HepG2 (cell line): ENCODE measurements around the gene ACADSB. TPM values are rescaled to one million over a fixed set of nuclear protein-coding genes. Genes with fewer than 3 reads are reported as not detected.

Experiments
- ATAC-seq: fragments of 200-7000 bp; cut with Tn5 transposase; 3 replicates; pipeline ENCODE4 v1.9.1; 2020; ENCODE audit warnings: mild to moderate bottlenecking, moderate library complexity
- BruUV-seq: library from RNA; stranded (reverse); fragments of 400-500 nt; replicated peaks from 2 replicates; lab custom pipeline; 2021; lab: Mats Ljungman, UMichigan
- CTCF ChIA-PET: fragments of 300-600 bp; formaldehyde crosslinking; extraction: SDS; loops from one replicate; lab custom pipeline; 2021; ENCODE audit warnings: low total read pairs, inconsistent platforms, low intra/inter-chr PET ratio; lab: Yijun Ruan, JAX
- POLR2A ChIA-PET: fragments of 350-600 bp; sonication (Branson Sonifier 250); formaldehyde crosslinking; loops from one replicate; lab custom pipeline; 2020; ENCODE audit warnings: antibody characterized with exemption, inconsistent platforms; lab: Yijun Ruan, JAX
- DNase-seq: peaks from one replicate; pipeline ENCODE4 v3.0.0-alpha.2; 2015; ENCODE audit warnings: low spot score
- FAIRE-seq: peaks from 3 replicates; lab custom pipeline; 2011; peaks lifted over from hg19 to GRCh38; lab: Jason Lieb, UNC
- H2AFZ ChIP-seq: one replicate; pipeline ENCODE4 v1.6.1; 2011; ENCODE audit warnings: low read length, inconsistent platforms
- H3K27ac ChIP-seq: fragments of 300-600 bp; 3 replicates; pipeline ENCODE4 v1.8.0; 2011; ENCODE audit warnings: mixed run types, mild to moderate bottlenecking, mixed read lengths, low read length, inconsistent platforms; ENCODE audit not compliant: insufficient read depth; ENCODE audit errors: extremely low read length
- H3K27me3 ChIP-seq, 2 experiments: fragments of 200-600 bp in 1 of 2; 2 replicates in 1 of 2; 3 replicates in 1 of 2; pipeline versions ENCODE4 v1.6.0 to v1.8.0; 2011; ENCODE audit warnings: low read length in 2 of 2, mild to moderate bottlenecking in 2 of 2, moderate library complexity in 2 of 2, inconsistent platforms in 1 of 2; ENCODE audit not compliant: insufficient read depth in 2 of 2, control insufficient read depth in 1 of 2
- H3K36me3 ChIP-seq, 2 experiments: fragments of 200-600 bp in 1 of 2; replicated peaks in 1 of 2; 2 replicates in 1 of 2; 3 replicates in 1 of 2; pipeline versions ENCODE4 v1.5.1 to v1.8.0; 2011; ENCODE audit warnings: low read length in 2 of 2, inconsistent platforms in 1 of 2; ENCODE audit not compliant: insufficient read depth in 2 of 2, control insufficient read depth in 1 of 2
- H3K4me1 ChIP-seq: 2 replicates; pipeline ENCODE4 v1.5.1; 2012; ENCODE audit warnings: low read length, inconsistent platforms; ENCODE audit not compliant: insufficient read depth
- H3K4me2 ChIP-seq: 2 replicates; pipeline ENCODE4 v1.6.0; 2011; ENCODE audit warnings: low read depth, low read length, inconsistent platforms
- H3K4me3 ChIP-seq, 3 experiments: fragments of 200-600 bp in 1 of 3; sonication (generic), shearing (Covaris generic) in 1 of 3; replicated peaks in 1 of 3; 2 replicates each; pipeline ENCODE4 v1.5.1; 2011 to 2016; ENCODE audit warnings: low read length in 3 of 3, inconsistent platforms in 2 of 3, low read depth in 2 of 3, mild to moderate bottlenecking in 2 of 3, control low read depth in 1 of 3, mixed read lengths in 1 of 3; ENCODE audit not compliant: insufficient read depth in 1 of 3
- H3K79me2 ChIP-seq: one replicate; pipeline ENCODE4 v1.6.1; 2011; ENCODE audit warnings: low read length, inconsistent platforms; ENCODE audit not compliant: insufficient read depth
- H3K9ac ChIP-seq: 2 replicates; pipeline ENCODE4 v1.6.0; 2011; ENCODE audit warnings: mild to moderate bottlenecking, low read depth, low read length, inconsistent platforms; ENCODE audit not compliant: insufficient read depth
- H3K9me3 ChIP-seq: 2 replicates; pipeline ENCODE4 v1.5.1; 2012; ENCODE audit warnings: mild to moderate bottlenecking, low read length
- H4K20me1 ChIP-seq: 2 replicates; pipeline ENCODE4 v1.6.0; 2011; ENCODE audit warnings: inconsistent platforms, mild to moderate bottlenecking, low read length, moderate library complexity; ENCODE audit not compliant: insufficient read depth
- ETV6 ChIP-seq: sonication (generic); formaldehyde crosslinking; conservative IDR thresholded peaks from 2 replicates; pipeline ENCODE4 v1.4.0; 2020; ENCODE audit warnings: missing genetic modification reagents
- ZMAT3 ChIP-seq: sonication (generic); formaldehyde crosslinking; conservative IDR thresholded peaks from 2 replicates; pipeline ENCODE4 v1.7.0; 2021; ENCODE audit warnings: missing genetic modification reagents
- ZNF607 ChIP-seq: sonication (generic); formaldehyde crosslinking; IDR thresholded peaks from 2 replicates; pipeline ENCODE4 v1.5.1; 2020; ENCODE audit warnings: missing genetic modification reagents, mild to moderate bottlenecking, borderline replicate concordance
- ZNF614 ChIP-seq: IDR thresholded peaks from 2 replicates; pipeline ENCODE4 v1.6.1; 2018; ENCODE audit warnings: missing biosample characterization, missing genetic modification reagents, inconsistent platforms, borderline replicate concordance
- WGBS: methylation state at CpG from one replicate; pipeline ENCODE4 v1.1.6; 2017; ENCODE audit warnings: low lambda C conversion rate; 5-methylcytosine and 5-hydroxymethylcytosine counted together
- in situ Hi-C: cut with HindIII; loops from 2 replicates; pipeline ENCODE4 v1.10.0; 2017; ENCODE audit warnings: low pct_unique_long_range_greater_than_20kb; ENCODE audit not compliant: extremely low pct_ligation_motif_present
- intact Hi-C: fragments of 100-400 bp; cut with micrococcal nuclease; formaldehyde crosslinking; loops from one replicate; pipeline ENCODE4 v1.10.0; 2022; ENCODE audit not compliant: unreplicated experiment
- polyA plus RNA-seq, 8 experiments: library from polyadenylated mRNA; depleted of rRNA in 3 of 8; stranded (reverse) in 7 of 8; unstranded in 1 of 8; fragments of >200 nt; fragmentation: Illumina TruSeq in 4 of 8; extraction: Trizol in 4 of 8; gene quantifications; 2 replicates each; pipeline versions ENCODE4 v1.2.1 to v1.2.3, GENCODE V29; 2011 to 2016; ENCODE audit warnings: low read depth in 4 of 8, missing spikeins in 1 of 8, mixed read lengths in 1 of 8; ENCODE audit not compliant: insufficient read depth in 1 of 8
- total RNA-seq, 5 experiments: library from RNA; depleted of rRNA; stranded (reverse); fragments of >200 nt; fragmentation: Illumina TruSeq; extraction: Trizol; gene quantifications; 2 replicates each; pipeline ENCODE4 v1.2.3, GENCODE V29; 2016; ENCODE audit warnings: low read depth in 1 of 5
- TF ChIP-seq, protein P1 (sequence below): sonication (generic); formaldehyde crosslinking; IDR thresholded peaks from 2 replicates; pipeline ENCODE4 v1.4.0; 2020; ENCODE audit warnings: mild to moderate bottlenecking, missing genetic modification reagents

Gene ACADSB
- total and polyA plus RNA-seq, 2 of the 13 experiments (the other 11 are each of a cell fraction or from before 2014, with no cell fraction given): 80.0 to 87.6 TPM

DNA sequence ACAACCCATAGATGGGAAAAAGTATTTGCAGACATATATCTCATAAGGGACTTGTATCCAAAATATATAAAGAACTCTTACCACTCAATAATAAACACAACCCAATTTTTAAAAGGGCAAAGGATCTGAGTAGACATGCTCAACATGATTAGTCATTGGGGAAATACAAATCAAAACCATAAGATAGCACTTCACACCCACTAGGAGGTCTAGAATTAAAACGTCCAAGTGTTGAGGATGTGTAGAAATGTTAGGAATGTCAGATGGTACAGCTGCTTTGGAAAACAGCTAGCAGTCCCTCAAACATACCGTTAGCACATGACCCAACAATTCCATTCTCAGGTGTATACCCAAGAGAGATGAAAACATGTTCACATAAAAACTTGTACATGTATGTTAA is 20.3 kb upstream of the ACADSB start:
- POLR2A ChIA-PET: interaction anchor here (1.6 kb wide), 1 partner anchor 21 kb away, joined by 3 read pairs; the partner anchor contains the start of gene ACADSB
- H3K27me3 ChIP-seq: no peaks in the 10 kb centered on the region
- no peak overlapping the region for H2AFZ ChIP-seq
- ATAC-seq (no peak), FAIRE-seq (no peak), DNase-seq (no peak)
- peaks cover 4 to 20% of the 10 kb centered on the region in 2 experiments; a peak in 3 of 5 replicates for H3K36me3 ChIP-seq
- H4K20me1 ChIP-seq: no peaks in the 10 kb centered on the region
- H3K79me2 ChIP-seq: no peaks in the 10 kb centered on the region
- intact Hi-C loops (no loop called here), in situ Hi-C loops (no loop called here)
- WGBS: 91% methylated on average over 2 of the region's 2 CpGs
- no peaks in the 10 kb centered on the region for H3K4me1 ChIP-seq
- H3K9ac ChIP-seq: no peak overlapping the region
- BruUV-seq: no TSS peak
- TF ChIP-seq ZNF614 (CRISPR knock-in tag): no peak
- no peak for TF ChIP-seq ZNF607 (CRISPR knock-in tag)
- no peak overlapping the region for H3K4me3 ChIP-seq
- H3K27ac ChIP-seq: no peak overlapping the region
- H3K9me3 ChIP-seq: no peaks in the 10 kb centered on the region
- CTCF ChIA-PET: no interaction called here
- H3K4me2 ChIP-seq: no peak overlapping the region

DNA sequence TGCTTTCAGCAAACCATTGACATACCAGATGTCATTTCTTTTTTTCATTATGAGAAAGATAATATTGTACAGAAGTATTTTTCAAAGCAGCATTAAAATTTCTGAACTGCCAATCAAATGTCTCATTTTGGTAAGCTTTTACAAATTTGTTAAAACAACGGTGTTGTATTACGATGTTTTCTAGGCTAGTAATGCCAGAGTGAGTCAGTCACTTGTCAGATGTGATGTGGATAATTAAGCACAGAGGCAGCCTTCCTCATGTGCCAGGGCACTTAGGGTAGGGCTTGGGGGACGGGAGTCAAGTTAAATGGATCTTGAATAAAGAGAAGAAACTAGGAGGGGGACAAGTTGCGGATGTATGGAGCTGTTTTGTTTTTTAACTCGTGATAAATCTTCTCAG is 18.5 kb upstream of the ACADSB start:
- ATAC-seq (no peak), DNase-seq (no peak), FAIRE-seq (no peak)
- BruUV-seq: no TSS peak
- in situ Hi-C loops: no loop called here
- Histone ChIP-seq H3K4me3 (no peak overlapping the region), H3K4me1 (no peaks in the 10 kb centered on the region), H3K27me3 (no peaks in the 10 kb centered on the region), H2AFZ (no peak overlapping the region), H3K27ac (no peak overlapping the region), H3K9ac (no peak overlapping the region), H3K9me3 (no peaks in the 10 kb centered on the region), H3K4me2 (no peak overlapping the region), H4K20me1 (no peaks in the 10 kb centered on the region), H3K79me2 (no peaks in the 10 kb centered on the region), H3K36me3 (peaks cover 8 to 23% of the 10 kb centered on the region in 2 experiments)
- intact Hi-C loops: no loop called here
- ChIA-PET CTCF (no interaction called here), POLR2A (interaction anchor here (1.6 kb wide), 1 partner anchor 19 kb away, joined by 3 read pairs; the partner anchor contains the start of gene ACADSB)
- WGBS: 78% methylated on average over 5 of the region's 5 CpGs
- no peak for TF ChIP-seq ETV6 (CRISPR knock-in tag)
- TF ChIP-seq, protein P1, sequence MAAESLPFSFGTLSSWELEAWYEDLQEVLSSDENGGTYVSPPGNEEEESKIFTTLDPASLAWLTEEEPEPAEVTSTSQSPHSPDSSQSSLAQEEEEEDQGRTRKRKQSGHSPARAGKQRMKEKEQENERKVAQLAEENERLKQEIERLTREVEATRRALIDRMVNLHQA (CRISPR knock-in tag): no peak
- TF ChIP-seq ZMAT3: no peak
